Myocyte (in vitro differentiated cells): ENCODE results near the gene SIGLEC11. TPM values are rescaled to one million over a fixed set of nuclear protein-coding genes. Genes with fewer than 3 reads are reported as not detected.
"Not testable (repeated sequence)": the region's sequence is repeated elsewhere in the genome, so short reads cannot be mapped to it uniquely, and the experiment has no call there.

Experiments
- DNase-seq: peaks from one replicate; pipeline ENCODE4 v3.0.0-alpha.2; 2012; ENCODE audit warnings: low read depth
- polyA plus RNA-seq: library from polyadenylated mRNA; unstranded; fragments of >200 nt; gene quantifications from one replicate; pipeline ENCODE4 v1.2.1, GENCODE V29; 2012; ENCODE audit warnings: missing spikeins
- total RNA-seq: library from RNA; depleted of rRNA; stranded (reverse); fragments of >200 nt; gene quantifications from 2 replicates; pipeline ENCODE4 v1.2.3, GENCODE V29; 2014

SIGLEC11 gene
- not detected in 2 replicates for total RNA-seq
- polyA plus RNA-seq = not detected

DNA sequence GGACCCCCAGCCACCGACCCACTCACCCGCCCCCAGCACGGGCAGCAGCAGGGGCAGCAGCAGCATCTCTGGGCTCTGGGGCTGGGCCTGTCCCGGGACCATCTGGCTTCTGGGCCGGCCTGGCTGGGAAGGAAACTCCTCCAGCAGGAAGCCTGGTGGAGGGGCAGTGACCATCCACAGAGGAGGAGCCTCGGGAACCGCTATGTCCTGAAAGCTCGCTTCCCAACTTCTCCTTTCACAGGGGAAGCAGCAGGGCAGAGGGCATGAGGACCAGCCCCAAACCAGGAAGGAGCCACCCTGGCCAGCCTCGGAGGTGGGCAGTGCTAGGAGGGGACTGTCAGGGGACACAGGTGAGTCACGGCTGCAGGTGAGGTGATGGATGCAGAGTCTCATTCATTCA is at the start of gene SIGLEC11:
SIGLEC11 (minus strand) TSS at position 193 of the 400 bp plus-strand sequence; CDS start at position 102, 91 bp downstream.
- DNase-seq = not testable (repeated sequence)

- DNase-seq = no peak
These were observed 47.6 kb upstream of the SIGLEC11 start for GRCh38 chr19:50008532-50008931.

DNA sequence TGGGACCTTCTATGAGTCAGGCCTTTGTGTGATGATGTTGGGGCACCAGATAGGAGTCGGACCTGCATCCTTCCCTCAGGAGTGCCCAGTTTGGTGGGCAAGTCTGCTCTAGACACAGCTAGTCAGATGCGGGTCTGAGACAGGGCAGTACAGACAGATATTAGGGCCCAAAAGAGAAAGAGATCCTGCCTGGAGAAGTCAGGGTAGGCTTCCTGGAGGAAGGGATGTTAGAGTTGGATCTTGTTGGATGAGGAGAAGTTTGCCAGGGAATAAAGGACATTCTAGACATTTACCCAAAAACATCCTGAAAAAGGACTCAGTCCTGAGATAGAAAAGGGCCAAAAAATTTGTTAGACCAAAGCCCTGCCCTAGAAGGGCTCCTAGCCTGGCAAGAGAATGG is 47.0 kb upstream of the SIGLEC11 start:
- no peak for DNase-seq

- DNase-seq = no peak
These were observed 46.2 kb upstream of the SIGLEC11 start for GRCh38 chr19:50007170-50007569.

DNA sequence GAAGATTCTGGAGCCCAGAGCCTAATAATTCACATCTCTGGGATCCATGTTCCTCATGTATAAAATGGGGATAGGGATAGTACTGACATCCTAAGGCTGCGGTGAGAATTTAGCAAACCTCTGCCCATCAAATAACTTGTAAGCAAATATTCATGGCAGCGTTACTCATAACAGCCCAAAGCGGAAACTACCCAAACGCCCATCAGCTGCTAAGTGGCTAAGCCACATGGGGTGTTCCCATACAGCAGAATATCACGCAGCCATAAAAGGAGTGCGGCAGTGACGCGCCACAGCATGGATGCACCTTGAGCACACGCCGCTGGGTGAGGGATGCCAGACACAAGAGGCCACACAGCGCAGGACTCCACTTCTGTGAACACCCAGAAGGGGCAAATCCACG is 44.5 kb upstream of the SIGLEC11 start:
- DNase-seq = peak; percentile 44

- peak; percentile 97 for DNase-seq
These were observed 42.9 kb upstream of the SIGLEC11 start for GRCh38 chr19:50003810-50004419.

- no peak for DNase-seq
These were observed 42.3 kb upstream of the SIGLEC11 start for GRCh38 chr19:50003254-50003788.

DNA sequence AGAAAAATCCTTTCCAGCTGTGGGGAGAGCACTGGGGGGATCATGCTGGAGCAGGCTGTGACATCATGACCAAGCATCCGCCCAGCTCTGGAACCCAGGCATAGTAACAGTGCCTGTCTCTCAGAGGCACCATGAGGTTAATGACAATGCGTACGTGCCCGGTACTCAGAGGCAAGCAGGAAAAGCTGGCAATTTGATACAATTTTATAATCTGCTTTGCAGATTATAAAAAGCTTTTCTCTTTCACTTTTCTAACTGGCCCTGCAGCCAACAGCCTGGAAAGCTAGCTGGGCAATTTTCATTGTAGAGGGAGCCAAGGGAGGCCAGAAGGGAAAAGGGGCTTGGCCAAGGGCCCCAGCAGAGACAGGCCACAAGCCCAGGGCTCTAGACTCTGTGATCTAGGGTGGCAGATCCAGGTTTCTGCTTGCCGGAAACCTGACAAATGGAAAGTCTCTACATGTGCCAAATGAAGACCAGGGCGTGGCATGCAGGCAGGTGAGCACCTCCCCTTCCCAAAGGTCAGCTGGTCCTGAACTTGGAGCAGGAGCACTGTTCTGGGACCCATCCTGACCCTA is 41.5 kb upstream of the SIGLEC11 start:
- no peak for DNase-seq

GRCh38 chr19:50001775-50002174 is 40.8 kb upstream of the SIGLEC11 start:
- DNase-seq = no peak

DNA sequence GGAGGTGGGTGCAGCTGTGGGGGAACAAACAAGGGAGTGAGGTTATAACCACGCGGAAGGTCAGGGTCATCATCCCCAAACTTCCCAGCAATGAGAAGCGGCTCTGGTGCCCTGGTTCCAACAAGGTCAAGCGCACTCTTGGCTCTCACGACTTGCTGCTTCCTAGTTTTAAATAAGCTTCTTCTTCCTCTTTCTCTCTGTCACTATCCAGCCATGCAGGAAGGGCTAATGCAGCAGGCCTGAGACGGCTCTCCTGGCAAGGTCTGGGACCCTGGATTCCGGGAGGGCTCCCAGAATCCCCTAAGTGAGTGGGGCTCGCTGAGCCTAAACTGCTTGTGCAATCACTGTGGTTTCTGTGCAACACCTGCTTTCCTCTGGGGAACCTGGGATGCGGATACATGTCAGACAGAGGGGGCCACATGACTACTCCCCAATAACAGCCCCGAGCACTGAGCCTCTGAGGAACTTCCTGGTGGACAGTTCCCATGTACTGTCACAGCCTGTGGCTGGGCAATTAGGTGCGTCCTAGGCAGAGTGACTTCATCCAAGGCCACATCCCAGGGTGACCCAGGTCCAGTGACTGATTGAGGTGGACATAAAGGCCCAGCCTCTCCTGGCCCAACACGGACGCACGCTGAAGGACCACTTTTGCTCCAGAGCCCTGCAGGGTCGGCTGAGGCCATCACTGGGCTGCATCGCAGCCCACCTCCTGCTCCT is 40.0 kb upstream of the SIGLEC11 start:
- no peak for DNase-seq

DNA sequence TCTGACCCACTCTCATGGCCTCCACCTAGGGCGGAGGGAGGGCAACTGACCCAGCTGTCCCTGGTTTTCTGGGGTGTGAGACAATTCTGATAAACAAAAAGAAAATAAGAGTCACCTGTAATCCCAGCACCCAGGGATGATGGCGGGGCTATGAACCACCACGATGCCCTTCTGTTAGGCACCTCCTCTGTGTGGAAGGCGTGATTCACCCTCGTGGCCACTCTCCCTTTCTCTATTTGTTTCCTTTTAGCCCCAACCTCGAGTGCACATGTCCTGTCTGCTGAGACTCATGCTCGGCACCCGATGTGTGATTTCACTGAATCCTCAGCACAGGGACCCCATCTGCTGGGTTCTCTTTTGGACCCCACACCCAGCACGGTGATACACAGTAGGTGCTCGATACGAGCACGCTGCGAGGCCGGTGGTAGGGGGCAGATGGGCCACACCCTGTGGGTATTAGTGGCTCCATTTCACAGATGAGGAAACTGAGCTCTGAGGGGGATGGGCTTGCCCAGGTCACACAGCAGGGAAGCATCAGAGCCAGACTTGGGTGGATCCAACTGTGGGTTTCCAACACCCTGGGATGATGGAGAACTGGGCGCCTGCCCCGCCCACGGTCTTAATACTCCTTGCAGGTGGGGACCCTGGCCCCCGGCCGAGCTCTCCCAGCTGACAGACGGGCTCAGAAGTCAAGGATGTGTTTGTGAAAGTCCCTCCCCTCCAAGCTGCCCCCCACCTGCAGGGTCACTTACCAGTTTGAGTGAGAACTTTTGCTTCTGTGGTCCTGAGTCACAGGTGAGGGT is 39.3 kb upstream of the SIGLEC11 start:
- no peak for DNase-seq

DNA sequence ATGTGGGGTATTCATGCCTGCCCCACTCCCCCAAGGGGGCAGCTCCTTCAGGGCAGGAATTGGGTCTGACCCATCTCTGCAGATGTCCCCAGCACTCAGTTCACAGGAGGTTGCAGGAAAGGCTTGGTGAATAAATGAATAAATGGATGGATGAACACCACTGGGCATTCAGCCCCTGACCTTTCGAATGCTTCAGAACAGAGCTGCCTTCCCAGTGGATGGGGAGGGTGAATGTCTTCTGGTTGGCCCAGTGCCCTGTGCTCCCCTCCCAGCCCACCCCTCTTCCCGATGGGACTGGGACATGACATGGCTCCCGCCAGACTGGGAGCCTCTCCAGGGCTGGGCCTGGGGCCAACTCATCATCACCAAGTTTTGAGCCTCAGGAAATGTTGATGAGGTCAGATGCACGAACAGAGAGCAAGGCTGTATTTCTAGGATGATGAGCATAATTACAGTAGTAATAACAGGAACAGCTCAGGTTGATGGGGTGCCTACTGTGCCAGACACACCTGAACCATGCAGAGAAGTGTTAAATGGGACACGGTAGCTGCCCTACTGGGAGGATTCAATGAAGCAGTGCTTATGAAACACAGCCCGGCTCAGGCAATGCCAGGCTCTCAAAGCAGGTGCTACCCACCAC is 38.5 kb upstream of the SIGLEC11 start:
- no peak for DNase-seq

GRCh38 chr19:49997709-49998108 is 36.7 kb upstream of the SIGLEC11 start:
- DNase-seq = no peak

- DNase-seq = no peak
These were observed 27.5 kb upstream of the SIGLEC11 start for GRCh38 chr19:49988433-49988832.

- no peak for DNase-seq
These were observed 27.0 kb upstream of the SIGLEC11 start for GRCh38 chr19:49988007-49988406.

- DNase-seq = peak; percentile 94
These were observed 26.3 kb upstream of the SIGLEC11 start for GRCh38 chr19:49987159-49987698.

- DNase-seq = no peak
These were observed 25.4 kb upstream of the SIGLEC11 start for GRCh38 chr19:49986354-49986753.

DNA sequence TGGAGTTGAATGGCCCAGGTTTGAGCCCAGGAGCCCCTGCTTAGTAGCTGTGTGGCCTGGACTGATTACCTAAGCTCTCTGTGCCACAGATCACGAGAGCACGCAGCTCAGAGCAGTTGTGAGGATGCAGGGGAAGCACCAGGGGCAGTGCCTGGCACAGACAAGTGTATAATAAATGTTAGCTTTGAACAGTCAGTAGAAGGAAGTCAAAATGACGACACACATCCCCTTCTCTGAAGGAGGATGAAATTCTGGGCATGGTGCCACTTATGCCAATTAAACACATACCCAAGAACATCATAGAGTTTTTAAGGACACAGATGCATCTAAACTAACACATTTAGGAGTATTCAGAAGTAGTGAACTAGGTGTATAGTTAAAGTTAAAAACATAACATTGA is 24.9 kb upstream of the SIGLEC11 start:
- no peak for DNase-seq

DNA sequence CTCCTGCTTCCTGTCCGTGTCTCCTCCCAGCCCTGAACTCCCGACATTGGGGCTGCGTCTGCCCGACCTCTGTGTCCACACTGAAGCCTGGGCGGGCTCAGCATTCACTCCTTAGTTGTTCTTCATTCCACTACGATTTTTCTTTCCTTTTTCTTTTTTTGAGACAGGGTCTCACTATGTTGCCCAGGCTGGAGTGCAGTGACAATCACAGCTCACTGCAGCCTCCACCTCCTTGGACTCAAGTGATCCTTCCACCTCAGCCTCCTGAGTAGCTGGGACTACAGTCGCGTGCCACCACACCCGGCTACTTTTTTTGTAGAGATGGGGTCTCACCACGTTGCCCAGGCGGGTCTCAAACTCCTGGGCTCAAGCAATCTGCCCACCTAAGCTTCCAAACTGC is 23.5 kb upstream of the SIGLEC11 start:
- no peak for DNase-seq

- peak; percentile 44 for DNase-seq
These were observed 22.8 kb upstream of the SIGLEC11 start for GRCh38 chr19:49983645-49984229.
